ENCODE data around the gene CDH23. TPM values are rescaled to one million over a fixed set of nuclear protein-coding genes. Genes with fewer than 3 reads are reported as not detected.

Gene CDH23
- total and polyA plus RNA-seq, 10 donors: 2.0 to 19.9 (median 11.0) TPM

DNA sequence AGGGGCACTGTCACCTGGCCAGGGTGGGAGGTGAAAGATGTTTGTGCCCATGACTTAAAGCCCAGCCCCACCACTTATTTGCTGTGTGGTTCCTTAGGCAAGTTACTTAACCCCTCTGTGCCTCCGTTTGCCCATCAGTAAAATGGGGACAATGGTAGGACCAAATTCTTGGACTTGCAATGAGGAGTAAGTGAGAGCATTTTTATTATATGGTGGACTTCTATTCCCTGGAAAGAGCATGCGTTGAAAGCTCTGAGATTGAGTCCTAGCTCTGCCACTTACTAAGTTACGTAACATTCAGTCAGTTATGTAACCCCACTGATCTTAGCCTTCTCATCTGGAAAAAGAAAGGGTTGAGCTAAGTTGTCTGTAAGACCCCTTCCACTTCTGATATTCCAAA is 357.8 kb downstream of the CDH23 start:
- TF ChIP-seq, protein P1, sequence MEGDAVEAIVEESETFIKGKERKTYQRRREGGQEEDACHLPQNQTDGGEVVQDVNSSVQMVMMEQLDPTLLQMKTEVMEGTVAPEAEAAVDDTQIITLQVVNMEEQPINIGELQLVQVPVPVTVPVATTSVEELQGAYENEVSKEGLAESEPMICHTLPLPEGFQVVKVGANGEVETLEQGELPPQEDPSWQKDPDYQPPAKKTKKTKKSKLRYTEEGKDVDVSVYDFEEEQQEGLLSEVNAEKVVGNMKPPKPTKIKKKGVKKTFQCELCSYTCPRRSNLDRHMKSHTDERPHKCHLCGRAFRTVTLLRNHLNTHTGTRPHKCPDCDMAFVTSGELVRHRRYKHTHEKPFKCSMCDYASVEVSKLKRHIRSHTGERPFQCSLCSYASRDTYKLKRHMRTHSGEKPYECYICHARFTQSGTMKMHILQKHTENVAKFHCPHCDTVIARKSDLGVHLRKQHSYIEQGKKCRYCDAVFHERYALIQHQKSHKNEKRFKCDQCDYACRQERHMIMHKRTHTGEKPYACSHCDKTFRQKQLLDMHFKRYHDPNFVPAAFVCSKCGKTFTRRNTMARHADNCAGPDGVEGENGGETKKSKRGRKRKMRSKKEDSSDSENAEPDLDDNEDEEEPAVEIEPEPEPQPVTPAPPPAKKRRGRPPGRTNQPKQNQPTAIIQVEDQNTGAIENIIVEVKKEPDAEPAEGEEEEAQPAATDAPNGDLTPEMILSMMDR (IDR thresholded peaks at IDR 0.05 in 8 of 11, conservative IDR thresholded peaks at IDR 0.05 in 3 of 11): no peak
- no peak for TF ChIP-seq POLR2AphosphoS5 (IDR thresholded peaks at IDR 0.05)
- TF ChIP-seq POLR2A (IDR thresholded peaks at IDR 0.05): no peak
- intact Hi-C loops (cut with DNase I; ENCODE audit: low total_unique reads): no loop called here
- peaks cover 0 to 97% (median 58%) of the 10 kb centered on the region in 6 donors for H3K36me3 ChIP-seq
- no peaks in the 10 kb centered on the region for H3K9me3 ChIP-seq
- WGBS, 5 donors: 54 to 84% (median 77%) methylated on average over 3 of the region's 3 CpGs
- H3K27ac ChIP-seq: peak overlapping the region; percentile 66 to 98 (median 93)
- no peaks in the 10 kb centered on the region for H3K27me3 ChIP-seq (replicated peaks in 1 of 7)
- no peak for DNase-seq
- H3K4me3 ChIP-seq: peak overlapping the region in 1 of 8 donors; percentile 50
- H3K4me1 ChIP-seq: peaks cover 56 to 100% (median 97%) of the 10 kb centered on the region in 6 donors

DNA sequence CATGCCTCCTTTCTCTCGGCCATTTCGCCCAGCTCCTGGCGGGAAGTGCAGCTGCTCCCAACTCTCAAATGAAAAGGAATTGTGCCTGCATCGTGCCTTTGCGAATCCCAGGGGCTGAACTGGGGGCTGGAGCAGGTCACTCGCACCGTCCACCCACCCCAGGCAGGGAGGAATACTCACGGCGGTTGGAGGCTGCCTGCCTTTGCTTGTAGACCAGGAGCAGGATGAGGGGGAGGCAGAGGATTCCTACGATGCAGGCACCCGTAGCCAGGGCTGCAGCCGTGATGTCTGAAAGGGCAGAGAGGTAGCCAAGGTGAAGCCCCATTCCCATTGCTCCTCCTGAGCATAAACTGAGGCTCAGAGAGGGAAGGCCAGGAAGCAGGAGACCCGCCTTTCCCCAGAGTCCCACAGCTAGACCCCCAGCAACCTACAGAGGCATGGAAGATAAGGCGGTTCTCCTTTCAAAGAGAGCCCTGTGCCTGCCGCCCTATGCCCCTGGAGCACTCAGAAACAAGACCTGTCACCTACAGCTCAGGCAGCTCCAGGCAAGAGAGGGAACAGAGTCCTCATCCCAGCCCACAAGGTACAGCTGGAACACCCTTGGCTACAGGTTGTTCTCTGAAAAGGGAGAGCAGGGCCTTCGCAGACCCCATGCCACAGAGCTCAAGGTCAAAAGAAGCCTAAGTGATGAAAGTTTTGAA is 358.6 kb downstream of the CDH23 start:
- H3K27ac ChIP-seq: peak overlapping the region; percentile 66 to 98 (median 93)
- intact Hi-C loops (cut with DNase I; ENCODE audit: low total_unique reads): no loop called here
- H3K36me3 ChIP-seq: peaks cover 0 to 92% (median 54%) of the 10 kb centered on the region in 6 donors

DNA sequence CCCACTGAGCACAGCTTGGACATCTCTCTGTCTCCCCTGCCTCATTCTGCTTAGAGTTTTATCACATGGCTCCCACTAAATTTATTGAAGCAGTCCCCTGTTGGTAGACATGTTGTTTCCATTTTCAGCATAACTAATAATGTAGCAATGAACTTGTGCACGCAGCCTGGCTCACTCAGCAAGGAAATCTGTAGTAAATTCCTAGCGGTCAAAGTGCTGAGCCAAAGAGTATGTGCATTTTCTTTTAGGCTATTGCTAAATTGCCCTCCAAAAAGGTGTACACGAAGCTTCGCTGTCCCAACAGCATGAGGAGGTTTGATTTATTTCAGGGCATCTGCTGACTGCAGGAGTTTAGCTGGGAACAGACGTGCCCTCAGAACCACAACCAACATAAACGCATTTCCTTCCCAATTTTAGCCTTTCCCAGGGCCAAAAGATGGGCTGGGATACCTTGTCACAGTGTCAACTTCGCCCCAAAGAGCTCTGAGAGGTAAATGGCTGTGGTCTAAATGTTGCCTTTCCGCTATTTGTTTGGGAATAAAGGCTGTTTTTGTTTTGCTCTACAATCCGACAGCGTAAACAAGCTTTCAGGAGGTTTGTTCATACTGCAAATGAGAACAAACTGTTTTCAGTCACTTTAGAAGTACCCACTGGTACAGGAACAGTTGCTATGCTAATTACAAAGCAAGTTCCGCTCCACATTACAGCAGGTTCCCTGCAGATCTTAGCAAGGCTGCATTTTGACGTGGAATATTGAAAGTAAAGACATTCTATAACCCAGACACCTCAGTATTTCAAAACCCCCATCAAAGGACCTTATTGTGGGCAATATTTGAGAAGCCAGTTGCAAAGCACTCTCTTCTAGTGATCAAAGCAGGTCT is 359.8 kb downstream of the CDH23 start:
- WGBS, 5 donors: 30 to 48% (median 38%) methylated on average over 12 of the region's 12 CpGs
- intact Hi-C loops (cut with DNase I; ENCODE audit: low total_unique reads): no loop called here
- TF ChIP-seq POLR2AphosphoS5 (IDR thresholded peaks at IDR 0.05): peak in 1 of 3 donors; percentile 82
- TF ChIP-seq, protein P1 (IDR thresholded peaks at IDR 0.05 in 8 of 11, conservative IDR thresholded peaks at IDR 0.05 in 3 of 11): no peak
- peak in 1 of 3 donors; percentile 3 for TF ChIP-seq POLR2A (IDR thresholded peaks at IDR 0.05)
- DNase-seq: no peak
- Histone ChIP-seq H3K4me3 (peak overlapping the region in 1 of 8 donors; percentile 50), H3K36me3 (peaks cover 0 to 92% (median 56%) of the 10 kb centered on the region in 6 donors), H3K9me3 (no peaks in the 10 kb centered on the region), H3K4me1 (peaks cover 47 to 95% (median 94%) of the 10 kb centered on the region in 6 donors), H3K27me3 (replicated peaks in 1 of 7) (no peaks in the 10 kb centered on the region), H3K27ac (peak overlapping the region; percentile 78 to 98 (median 93))

More for the DNA sequence above, 358.6 kb downstream of the CDH23 start:
- TF ChIP-seq POLR2AphosphoS5 (IDR thresholded peaks at IDR 0.05): peak; percentile 9 to 75 (median 40)
- TF ChIP-seq, protein P1 (IDR thresholded peaks at IDR 0.05 in 8 of 11, conservative IDR thresholded peaks at IDR 0.05 in 3 of 11): no peak
- DNase-seq: peak; percentile 79
- H3K4me3 ChIP-seq: peak overlapping the region in 1 of 8 donors; percentile 50
- peaks cover 50 to 95% (median 91%) of the 10 kb centered on the region in 6 donors for H3K4me1 ChIP-seq
- WGBS, 5 donors: 84 to 95% (median 91%) methylated on average over 14 to 16 of the region's 16 CpGs
- no peaks in the 10 kb centered on the region for H3K9me3 ChIP-seq
- no peaks in the 10 kb centered on the region for H3K27me3 ChIP-seq (replicated peaks in 1 of 7)
